GM18520 (cell line): ENCODE measurements around the gene ATXN7L1.
"Not testable (repeated sequence)": the region's sequence is repeated elsewhere in the genome, so short reads cannot be mapped to it uniquely, and the experiment has no call there.

ENCODE experiments used
- ATAC-seq: cut with Tn5 transposase; IDR thresholded peaks from one replicate; pipeline ENCODE4 v1.9.1; 2021; ENCODE audit not compliant: unreplicated experiment

The ATXN7L1 gene

GRCh38 chr7:105890290-105890997, 14.0 kb upstream of the ATXN7L1 start:
- no peak for ATAC-seq

- ATAC-seq: no peak
Observed at GRCh38 chr7:105887569-105888189, 11.3 kb upstream of the ATXN7L1 start.

GRCh38 chr7:105886776-105887175, 10.4 kb upstream of the ATXN7L1 start:
- no peak for ATAC-seq

- no peak for ATAC-seq
Observed at GRCh38 chr7:105885387-105886111, 9.2 kb upstream of the ATXN7L1 start.

- not testable (repeated sequence) for ATAC-seq
Observed at GRCh38 chr7:105883179-105883578, 6.8 kb upstream of the ATXN7L1 start.

- ATAC-seq: no peak
Observed at GRCh38 chr7:105881439-105881838, 5.0 kb upstream of the ATXN7L1 start.

GRCh38 chr7:105880571-105881330, 4.4 kb upstream of the ATXN7L1 start:
- ATAC-seq: no peak

- ATAC-seq: no peak
Observed at GRCh38 chr7:105879782-105880181, 3.4 kb upstream of the ATXN7L1 start.

- ATAC-seq: no peak
Observed at GRCh38 chr7:105878746-105879605, 2.6 kb upstream of the ATXN7L1 start.

GRCh38 chr7:105877736-105878135, 1.3 kb upstream of the ATXN7L1 start:
- no peak for ATAC-seq

GRCh38 chr7:105876964-105877601, 684 bp upstream of the ATXN7L1 start:
- ATAC-seq: no peak

GRCh38 chr7:105875505-105875904, 894 bp downstream of the ATXN7L1 start:
- no peak for ATAC-seq

GRCh38 chr7:105874055-105874454, 2.3 kb downstream of the ATXN7L1 start:
- ATAC-seq: no peak

- ATAC-seq: no peak
Observed at GRCh38 chr7:105872491-105872890, 3.9 kb downstream of the ATXN7L1 start.

- ATAC-seq: no peak
Observed at GRCh38 chr7:105871142-105871541, 5.3 kb downstream of the ATXN7L1 start.

GRCh38 chr7:105866102-105866801, 10.1 kb downstream of the ATXN7L1 start:
- no peak for ATAC-seq

GRCh38 chr7:105863876-105864275, 12.5 kb downstream of the ATXN7L1 start:
- ATAC-seq: no peak

GRCh38 chr7:105862770-105863169, 13.6 kb downstream of the ATXN7L1 start:
- ATAC-seq: no peak

- ATAC-seq: no peak
Observed at GRCh38 chr7:105862276-105862675, 14.1 kb downstream of the ATXN7L1 start.
